IPS-18a (cell line): ENCODE data around the gene SUSD3.

Experiments used
- H3K27ac ChIP-seq: one replicate; pipeline ENCODE4 v1.5.1; 2013; ENCODE audit warnings: low read length
- H3K27me3 ChIP-seq: one replicate; pipeline ENCODE4 v1.6.1; 2013; ENCODE audit warnings: mild to moderate bottlenecking, low read length; ENCODE audit not compliant: control insufficient read depth, insufficient read depth
- H3K36me3 ChIP-seq: one replicate; pipeline ENCODE4 v1.6.1; 2013; ENCODE audit warnings: low read depth, low read length; ENCODE audit not compliant: control insufficient read depth
- H3K4me1 ChIP-seq: one replicate; pipeline ENCODE4 v1.6.1; 2013; ENCODE audit warnings: low read depth, low read length; ENCODE audit not compliant: control insufficient read depth
- H3K4me3 ChIP-seq: one replicate; pipeline ENCODE4 v1.5.1; 2013; ENCODE audit warnings: low read length
- H3K9ac ChIP-seq: one replicate; pipeline ENCODE4 v1.6.1; 2013; ENCODE audit warnings: mild to moderate bottlenecking, low read length, moderate library complexity
- H3K9me3 ChIP-seq: one replicate; pipeline ENCODE4 v1.6.1; 2013; ENCODE audit warnings: low read depth, low read length; ENCODE audit not compliant: control insufficient read depth

The SUSD3 gene

DNA sequence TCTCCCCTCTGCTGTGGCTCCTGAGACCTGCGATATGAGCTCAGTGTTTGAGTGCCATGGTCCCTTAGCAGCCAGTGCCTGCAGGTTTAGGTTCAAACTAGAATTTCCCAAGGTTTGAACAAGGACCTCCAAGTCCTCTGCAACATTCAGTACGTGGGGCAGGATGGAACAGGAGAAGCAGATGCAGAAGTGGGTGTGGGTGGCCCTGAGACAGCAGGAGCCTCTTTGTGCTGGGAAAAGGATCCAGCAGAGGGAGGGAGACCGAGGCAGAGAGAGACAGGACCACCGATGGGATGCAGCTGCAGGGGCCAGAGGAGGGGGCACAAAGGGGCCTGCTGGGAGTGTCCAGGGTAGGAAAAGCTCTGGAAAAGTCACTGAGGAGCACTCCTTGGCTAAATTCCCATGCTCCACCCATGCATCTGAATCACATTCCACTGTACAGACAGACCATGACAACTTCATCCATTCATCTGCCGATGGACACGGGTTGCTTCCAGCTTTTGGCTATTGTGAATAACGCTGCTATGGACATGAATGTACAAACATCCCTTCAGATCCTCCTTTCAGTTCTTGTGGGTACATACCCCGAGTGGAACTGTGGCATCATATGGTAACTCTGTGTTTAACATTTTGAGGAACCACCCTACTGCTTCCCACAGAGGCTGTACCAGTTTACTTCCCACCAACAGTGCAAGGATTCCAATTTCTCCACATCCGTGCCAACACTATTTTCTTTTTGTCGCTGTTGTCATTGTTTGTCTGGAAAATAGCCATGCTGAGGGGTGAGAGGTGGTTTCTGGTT, 26.7 kb upstream of the SUSD3 start:
- Histone ChIP-seq H3K9ac (no peak overlapping the region), H3K36me3 (no peaks in the 10 kb centered on the region), H3K9me3 (no peaks in the 10 kb centered on the region), H3K4me3 (no peak overlapping the region), H3K4me1 (no peaks in the 10 kb centered on the region), H3K27me3 (no peaks in the 10 kb centered on the region), H3K27ac (no peak overlapping the region)

DNA sequence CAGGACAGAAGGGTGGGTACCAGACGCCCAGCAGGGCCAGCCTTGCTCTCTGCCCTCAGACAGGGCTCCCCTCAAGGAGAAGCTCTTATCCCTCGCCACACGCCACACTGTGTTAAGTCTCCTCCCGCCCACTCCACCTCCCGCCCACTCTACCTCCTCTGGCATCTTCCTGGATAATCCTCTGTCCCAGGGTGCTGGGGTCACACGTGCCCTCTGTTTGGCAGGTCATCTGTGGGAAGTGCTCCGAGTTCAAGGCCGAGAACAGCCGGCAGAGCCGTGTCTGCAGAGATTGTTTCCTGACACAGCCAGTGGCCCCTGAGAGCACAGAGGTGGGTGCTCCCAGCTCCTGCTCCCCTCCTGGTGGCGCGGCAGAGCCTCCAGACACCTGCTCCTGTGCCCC, 26.0 kb upstream of the SUSD3 start:
- Histone ChIP-seq H3K9ac (no peak overlapping the region), H3K4me1 (no peaks in the 10 kb centered on the region), H3K27ac (no peak overlapping the region)

DNA sequence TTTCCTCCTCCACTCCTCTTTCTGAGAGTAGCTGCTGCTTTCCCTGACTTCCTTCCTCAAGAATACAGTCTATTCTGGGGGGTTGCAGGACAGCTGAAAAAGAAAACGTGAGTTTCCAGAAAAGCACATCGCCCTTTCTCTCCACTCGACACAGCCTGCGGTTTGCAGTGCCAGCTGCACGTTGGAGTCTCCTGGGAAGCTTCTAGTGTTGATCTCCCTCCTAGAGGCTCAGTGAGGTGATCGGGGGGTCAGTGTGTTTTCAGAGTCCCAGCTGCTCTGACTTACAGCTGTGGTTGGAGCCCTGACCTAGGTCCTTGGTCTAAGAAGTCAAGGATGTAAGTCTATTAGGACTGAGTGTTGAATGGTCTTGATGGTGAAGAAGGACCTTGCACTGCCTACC, 25.0 kb upstream of the SUSD3 start:
- no peaks in the 10 kb centered on the region for H3K27me3 ChIP-seq
- H3K9me3 ChIP-seq = no peaks in the 10 kb centered on the region
- no peak overlapping the region for H3K27ac ChIP-seq
- H3K4me3 ChIP-seq = no peak overlapping the region
- no peak overlapping the region for H3K9ac ChIP-seq
- H3K4me1 ChIP-seq = no peaks in the 10 kb centered on the region
- no peaks in the 10 kb centered on the region for H3K36me3 ChIP-seq

More for the DNA sequence above, 26.0 kb upstream of the SUSD3 start:
- Histone ChIP-seq H3K9me3 (no peaks in the 10 kb centered on the region), H3K27me3 (no peaks in the 10 kb centered on the region), H3K36me3 (no peaks in the 10 kb centered on the region), H3K4me3 (no peak overlapping the region)

DNA sequence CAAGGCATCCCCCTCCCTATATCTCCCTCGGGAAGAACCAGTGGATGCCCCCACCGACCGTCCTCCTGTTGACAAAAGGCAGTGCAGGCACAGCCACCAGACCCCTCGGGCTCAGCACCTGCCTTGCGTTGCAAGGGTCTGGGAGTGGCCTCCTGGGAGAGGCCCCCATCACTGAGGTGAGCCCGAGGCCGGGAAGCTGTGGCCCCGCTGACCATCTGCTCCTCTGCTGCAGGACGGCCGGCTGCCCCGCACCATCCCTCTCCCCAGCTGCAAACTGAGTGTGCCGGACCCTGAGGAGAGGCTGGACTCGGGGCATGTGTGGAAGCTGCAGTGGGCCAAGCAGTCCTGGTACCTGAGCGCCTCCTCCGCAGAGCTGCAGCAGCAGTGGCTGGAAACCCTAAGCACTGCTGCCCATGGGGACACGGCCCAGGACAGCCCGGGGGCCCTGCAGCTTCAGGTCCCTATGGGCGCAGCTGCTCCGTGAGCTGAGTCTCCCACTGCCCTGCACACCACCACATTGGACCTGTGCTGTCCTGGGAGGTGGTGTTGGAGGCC, 23.3 kb upstream of the SUSD3 start:
- Histone ChIP-seq H3K27me3 (no peaks in the 10 kb centered on the region), H3K4me1 (no peaks in the 10 kb centered on the region), H3K4me3 (no peak overlapping the region), H3K36me3 (no peaks in the 10 kb centered on the region), H3K9me3 (no peaks in the 10 kb centered on the region), H3K9ac (no peak overlapping the region), H3K27ac (no peak overlapping the region)

GRCh38 chr9:93035821-93036351, 22.6 kb upstream of the SUSD3 start:
- Histone ChIP-seq H3K4me1 (no peaks in the 10 kb centered on the region), H3K4me3 (no peak overlapping the region), H3K9ac (no peak overlapping the region), H3K36me3 (no peaks in the 10 kb centered on the region), H3K27ac (no peak overlapping the region), H3K9me3 (no peaks in the 10 kb centered on the region), H3K27me3 (no peaks in the 10 kb centered on the region)

- H3K9me3 ChIP-seq = no peaks in the 10 kb centered on the region
- no peaks in the 10 kb centered on the region for H3K27me3 ChIP-seq
- H3K4me1 ChIP-seq = no peaks in the 10 kb centered on the region
- no peak overlapping the region for H3K9ac ChIP-seq
- H3K36me3 ChIP-seq = no peaks in the 10 kb centered on the region
- H3K27ac ChIP-seq = no peak overlapping the region
- no peak overlapping the region for H3K4me3 ChIP-seq
Observed at GRCh38 chr9:93036887-93037475, 21.5 kb upstream of the SUSD3 start.

DNA sequence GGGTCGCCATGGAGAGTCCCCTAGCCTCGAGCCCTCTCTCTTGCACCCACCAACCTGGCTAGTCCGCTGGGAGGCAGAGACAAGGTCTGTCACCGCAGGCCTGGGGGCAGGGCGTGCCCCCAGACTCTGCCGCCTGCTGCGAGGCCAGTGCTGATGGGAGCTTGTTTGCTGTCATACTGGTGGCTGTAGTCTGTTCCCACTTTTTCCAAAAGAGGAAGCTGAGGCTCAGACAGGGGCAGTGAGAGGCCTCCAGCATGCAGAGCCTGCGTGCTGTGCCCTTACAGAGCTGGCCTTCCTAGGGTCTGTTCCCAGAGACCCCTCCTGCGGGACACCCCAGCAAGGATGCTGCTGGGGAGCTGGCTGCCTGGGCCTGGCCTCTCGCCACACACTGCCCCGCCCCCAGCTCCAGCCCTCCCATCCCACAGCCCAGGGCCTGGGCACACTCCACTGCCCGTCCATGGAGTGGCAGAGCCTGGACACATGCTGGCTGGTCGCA, 21.0 kb upstream of the SUSD3 start:
- Histone ChIP-seq H3K27me3 (no peaks in the 10 kb centered on the region), H3K4me3 (no peak overlapping the region), H3K36me3 (no peaks in the 10 kb centered on the region), H3K4me1 (no peaks in the 10 kb centered on the region), H3K9me3 (no peaks in the 10 kb centered on the region), H3K9ac (no peak overlapping the region), H3K27ac (no peak overlapping the region)

DNA sequence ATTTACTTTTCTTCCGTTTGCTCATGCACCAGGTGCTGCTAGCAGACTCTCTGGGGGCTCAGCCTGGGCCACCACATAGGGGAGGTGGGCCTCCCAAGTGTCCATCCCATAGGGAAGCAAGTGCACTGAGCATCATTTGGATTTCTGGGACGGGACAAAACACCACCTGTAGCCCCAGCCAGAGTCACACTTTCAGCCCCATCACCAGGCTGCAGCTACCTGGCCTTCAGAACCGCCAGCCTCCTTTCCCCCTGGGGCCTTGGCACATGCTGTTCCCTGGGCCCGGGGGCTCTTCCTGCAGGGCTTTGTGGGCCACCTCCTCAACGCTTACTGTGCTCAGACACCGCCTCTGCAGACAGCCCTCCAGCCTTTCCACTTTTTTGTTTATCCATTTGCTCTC, 19.6 kb upstream of the SUSD3 start:
- Histone ChIP-seq H3K9ac (no peak overlapping the region), H3K36me3 (no peaks in the 10 kb centered on the region), H3K27ac (no peak overlapping the region), H3K9me3 (no peaks in the 10 kb centered on the region), H3K4me3 (no peak overlapping the region), H3K27me3 (no peaks in the 10 kb centered on the region), H3K4me1 (no peaks in the 10 kb centered on the region)

DNA sequence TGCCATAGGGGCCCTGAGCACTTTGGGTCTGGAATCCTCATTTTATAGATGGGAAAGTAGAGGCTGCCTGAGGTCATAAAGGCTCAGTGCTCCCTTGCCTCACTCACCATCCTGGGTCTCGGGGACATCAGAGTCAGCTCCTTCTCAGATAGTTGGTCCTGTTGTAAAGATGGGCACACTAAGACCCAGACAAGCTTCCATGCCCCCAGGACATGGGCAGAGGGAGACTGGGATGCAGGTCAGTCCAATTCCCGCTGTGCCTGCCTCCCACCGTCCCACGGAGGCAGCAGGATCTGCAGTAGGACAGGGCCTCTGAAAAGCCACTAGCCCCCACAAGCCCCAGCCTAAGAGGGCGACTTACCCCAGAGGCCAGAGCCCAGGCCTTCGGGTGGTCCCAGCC, 19.0 kb upstream of the SUSD3 start:
- Histone ChIP-seq H3K36me3 (no peaks in the 10 kb centered on the region), H3K4me1 (no peaks in the 10 kb centered on the region), H3K27ac (no peak overlapping the region), H3K9ac (no peak overlapping the region), H3K27me3 (no peaks in the 10 kb centered on the region), H3K9me3 (no peaks in the 10 kb centered on the region), H3K4me3 (no peak overlapping the region)

GRCh38 chr9:93039976-93040375, 18.5 kb upstream of the SUSD3 start:
- Histone ChIP-seq H3K4me3 (no peak overlapping the region), H3K36me3 (no peaks in the 10 kb centered on the region), H3K4me1 (no peaks in the 10 kb centered on the region), H3K27me3 (no peaks in the 10 kb centered on the region), H3K9ac (no peak overlapping the region), H3K27ac (no peak overlapping the region), H3K9me3 (no peaks in the 10 kb centered on the region)

GRCh38 chr9:93040409-93040808, 18.1 kb upstream of the SUSD3 start:
- Histone ChIP-seq H3K9me3 (no peaks in the 10 kb centered on the region), H3K27me3 (no peaks in the 10 kb centered on the region), H3K4me1 (no peaks in the 10 kb centered on the region), H3K36me3 (no peaks in the 10 kb centered on the region), H3K9ac (no peak overlapping the region), H3K27ac (no peak overlapping the region), H3K4me3 (no peak overlapping the region)
